H9 (cell line): Measurements from ENCODE around the gene OR1J4. TPM values are rescaled to one million over a fixed set of nuclear protein-coding genes. Genes with fewer than 3 reads are reported as not detected.

Source experiments
- DNase-seq: peaks from one replicate; pipeline ENCODE4 v3.0.0-alpha.2; 2017
- H2AFZ ChIP-seq: one replicate; pipeline ENCODE4 v1.6.1; 2013; ENCODE audit warnings: mild to moderate bottlenecking, low read length, control low read depth, moderate library complexity
- H2AK5ac ChIP-seq: 2 replicates; pipeline ENCODE4 v1.6.1; 2013; ENCODE audit warnings: low read length, control low read depth, mixed read lengths; ENCODE audit not compliant: insufficient read length
- H2BK120ac ChIP-seq: one replicate; pipeline ENCODE4 v1.6.1; 2013; ENCODE audit warnings: low read depth, mild to moderate bottlenecking, low read length, control low read depth, inconsistent platforms; ENCODE audit not compliant: poor library complexity, severe bottlenecking
- H2BK12ac ChIP-seq: 2 replicates; pipeline ENCODE4 v1.6.1; 2013; ENCODE audit warnings: low read length, control low read depth, mixed read lengths, low read depth; ENCODE audit not compliant: insufficient read length
- H2BK15ac ChIP-seq: 2 replicates; pipeline ENCODE4 v1.6.1; 2013; ENCODE audit warnings: low read depth, low read length, control low read depth
- H2BK20ac ChIP-seq: one replicate; pipeline ENCODE4 v1.6.1; 2013; ENCODE audit warnings: low read depth, mild to moderate bottlenecking, low read length, control low read depth, inconsistent platforms; ENCODE audit not compliant: poor library complexity, severe bottlenecking
- H2BK5ac ChIP-seq: 2 replicates; pipeline ENCODE4 v1.6.1; 2013; ENCODE audit warnings: low read length, control low read depth, mixed read lengths; ENCODE audit not compliant: insufficient read length
- H3K14ac ChIP-seq: 2 replicates; pipeline ENCODE4 v1.6.1; 2013; ENCODE audit warnings: low read length, control low read depth; ENCODE audit not compliant: insufficient read depth
- H3K18ac ChIP-seq: 2 replicates; pipeline ENCODE4 v1.6.1; 2013; ENCODE audit warnings: low read depth, mild to moderate bottlenecking, mixed read lengths, low read length, control low read depth; ENCODE audit not compliant: insufficient read length
- H3K23ac ChIP-seq: 2 replicates; pipeline ENCODE4 v1.6.1; 2013; ENCODE audit warnings: low read length, control low read depth, mixed read lengths, low read depth; ENCODE audit not compliant: insufficient read length
- H3K23me2 ChIP-seq: 2 replicates; pipeline ENCODE4 v1.6.1; 2013; ENCODE audit warnings: low read depth, mild to moderate bottlenecking, mixed read lengths, low read length, control low read depth; ENCODE audit not compliant: insufficient read length, poor library complexity, severe bottlenecking
- H3K27ac ChIP-seq: 2 replicates; pipeline ENCODE4 v1.5.1; 2013; ENCODE audit warnings: low read length, control low read depth, mixed read lengths, low read depth; ENCODE audit not compliant: insufficient read length
- H3K27me3 ChIP-seq: 2 replicates; pipeline ENCODE4 v1.6.1; 2013; ENCODE audit warnings: low read length, control low read depth, inconsistent platforms; ENCODE audit not compliant: insufficient read depth
- H3K4ac ChIP-seq: 2 replicates; pipeline ENCODE4 v1.6.1; 2013; ENCODE audit warnings: low read depth, mild to moderate bottlenecking, control low read depth, inconsistent platforms, low read length, moderate library complexity
- H3K4me1 ChIP-seq: 2 replicates; pipeline ENCODE4 v1.6.1; 2013; ENCODE audit warnings: low read length, control low read depth, inconsistent platforms; ENCODE audit not compliant: insufficient read depth
- H3K4me2 ChIP-seq: 2 replicates; pipeline ENCODE4 v1.6.1; 2013; ENCODE audit warnings: low read length, control low read depth, mixed read lengths; ENCODE audit not compliant: insufficient read length, insufficient read depth
- H3K56ac ChIP-seq: 2 replicates; pipeline ENCODE4 v1.6.1; 2013; ENCODE audit warnings: low read depth, mild to moderate bottlenecking, mixed read lengths, low read length, control low read depth; ENCODE audit not compliant: insufficient read length
- H3K79me1 ChIP-seq: 2 replicates; pipeline ENCODE4 v1.6.1; 2013; ENCODE audit warnings: low read depth, mild to moderate bottlenecking, moderate library complexity, low read length, control low read depth, inconsistent platforms; ENCODE audit not compliant: insufficient read depth, poor library complexity, severe bottlenecking
- H3K79me2 ChIP-seq: 2 replicates; pipeline ENCODE4 v1.6.1; 2013; ENCODE audit warnings: low read length, control low read depth, inconsistent platforms; ENCODE audit not compliant: insufficient read depth
- H3K9ac ChIP-seq: 2 replicates; pipeline ENCODE4 v1.6.1; 2013; ENCODE audit warnings: low read length, control low read depth, mixed read lengths; ENCODE audit not compliant: insufficient read length; ENCODE audit errors: extremely low read depth
- H3K9me3 ChIP-seq: one replicate; pipeline ENCODE4 v1.6.1; 2013; ENCODE audit warnings: low read depth, low read length, inconsistent platforms; ENCODE audit not compliant: control insufficient read depth
- H3T11ph ChIP-seq: one replicate; pipeline ENCODE4 v1.6.1; 2013; ENCODE audit warnings: mild to moderate bottlenecking, low read length, control low read depth, inconsistent platforms
- H4K20me1 ChIP-seq: one replicate; pipeline ENCODE4 v1.6.1; 2013; ENCODE audit not compliant: control insufficient read depth, insufficient read length, insufficient read depth
- H4K5ac ChIP-seq: 2 replicates; pipeline ENCODE4 v1.6.1; 2013; ENCODE audit warnings: low read depth, mild to moderate bottlenecking, mixed read lengths, low read length, control low read depth; ENCODE audit not compliant: insufficient read length
- H4K8ac ChIP-seq: replicated peaks from 2 replicates; pipeline ENCODE4 v1.6.1; 2013; ENCODE audit warnings: low read length, control low read depth, mixed read lengths, low read depth; ENCODE audit not compliant: insufficient read length
- H4K91ac ChIP-seq: 2 replicates; pipeline ENCODE4 v1.6.1; 2013; ENCODE audit warnings: low read depth, mild to moderate bottlenecking, moderate library complexity, mixed read lengths, low read length, control low read depth; ENCODE audit not compliant: insufficient read length
- H3K27ac Mint-ChIP-seq, 3 experiments: 2 replicates in 2 of 3; 3 replicates in 1 of 3; pipeline ENCODE4 v1.8.0; 2020 to 2021; ENCODE audit warnings: mixed read lengths in 3 of 3, mild to moderate bottlenecking in 1 of 3, moderate library complexity in 1 of 3
- H3K27me3 Mint-ChIP-seq: 2 replicates; pipeline ENCODE4 v1.8.0; 2021; ENCODE audit warnings: low read depth, mild to moderate bottlenecking, moderate library complexity, mixed read lengths
- H3K36me3 Mint-ChIP-seq, 3 experiments: 2 replicates in 2 of 3; 3 replicates in 1 of 3; pipeline ENCODE4 v1.8.0; 2020 to 2021; ENCODE audit warnings: low read depth in 3 of 3, mixed read lengths in 3 of 3; ENCODE audit not compliant: insufficient read depth in 1 of 3
- H3K4me1 Mint-ChIP-seq, 2 experiments: 2 replicates each; pipeline ENCODE4 v1.8.0; 2020; ENCODE audit warnings: mixed read lengths in 2 of 2
- H3K4me3 Mint-ChIP-seq, 2 experiments: 2 replicates in 1 of 2; 3 replicates in 1 of 2; pipeline ENCODE4 v1.8.0; 2020 to 2021; ENCODE audit warnings: mild to moderate bottlenecking in 2 of 2, mixed read lengths in 2 of 2, moderate library complexity in 1 of 2
- H3K9me3 Mint-ChIP-seq, 2 experiments: 2 replicates in 1 of 2; 3 replicates in 1 of 2; pipeline ENCODE4 v1.8.0; 2020; ENCODE audit warnings: mild to moderate bottlenecking in 2 of 2, mixed read lengths in 2 of 2, moderate library complexity in 1 of 2
- WGBS: extraction: QIAGEN DNeasy Blood & Tissue Kit; methylation state at CpG from one replicate; pipeline ENCODE4 v1.1.7; 2013; ENCODE audit warnings: missing lambda C conversion rate, low lambda C conversion rate, mixed read lengths; ENCODE audit not compliant: insufficient read length; ENCODE audit errors: extremely low coverage; 5-methylcytosine and 5-hydroxymethylcytosine counted together
- total RNA-seq: library from RNA; stranded (reverse); gene quantifications from 2 replicates; pipeline ENCODE4 v1.2.1, GENCODE V29; 2021
- TF ChIP-seq, protein P1 (sequence below): fragments of 200-600 bp; sonication (generic); conservative IDR thresholded peaks from 3 replicates; pipeline ENCODE4 v1.8.0; 2021; ENCODE audit warnings: antibody characterized with exemption, mild to moderate bottlenecking

The OR1J4 gene
- total RNA-seq, 1 experiment from 2014 or later, result not detected

DNA sequence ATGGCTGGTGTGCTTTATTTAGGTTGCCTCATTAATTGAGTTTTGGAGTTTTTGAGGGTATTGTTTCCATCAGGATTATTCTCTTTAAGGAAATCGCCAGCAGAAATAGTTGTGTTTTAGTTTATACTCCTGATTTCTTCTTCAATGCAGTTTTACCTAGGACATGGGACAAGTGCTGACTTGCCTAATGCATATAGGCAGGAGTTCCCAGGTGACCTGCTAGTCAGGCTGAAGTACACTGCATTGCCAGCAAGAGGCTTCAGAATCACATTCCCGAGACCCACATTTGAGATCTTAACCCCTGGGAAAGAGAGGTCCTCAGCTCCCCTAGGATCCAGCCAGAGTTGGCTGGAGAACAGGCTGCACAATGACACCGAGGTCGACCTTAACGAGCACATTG, 32.4 kb downstream of the OR1J4 start:
- Mint-ChIP-seq H3K4me3 (no peak overlapping the region), H3K9me3 (peaks cover 84 to 90% of the 10 kb centered on the region in 2 experiments), H3K27me3 (no peaks in the 10 kb centered on the region; the same call in none of the 2 replicates), H3K4me1 (no peaks in the 10 kb centered on the region), H3K27ac (no peak overlapping the region), H3K36me3 (peaks cover 0 to 35% (median 5%) of the 10 kb centered on the region in 3 experiments; a peak in 5 of 7 replicates)
- no peaks in the 10 kb centered on the region for H3K23me2 ChIP-seq
- H2BK12ac ChIP-seq, result no peak overlapping the region
- no peak overlapping the region for H2BK120ac ChIP-seq
- H3K23ac ChIP-seq, result no peak overlapping the region
- no peak overlapping the region for H2AK5ac ChIP-seq
- no peaks in the 10 kb centered on the region for H3K27me3 ChIP-seq
- H3K9ac ChIP-seq, result no peak overlapping the region
- H2BK20ac ChIP-seq, result no peak overlapping the region
- H3K79me2 ChIP-seq, result no peaks in the 10 kb centered on the region
- no peak overlapping the region for H3K4ac ChIP-seq
- H2AFZ ChIP-seq, result no peak overlapping the region
- H3K56ac ChIP-seq, result no peak overlapping the region
- H3K18ac ChIP-seq, result no peak overlapping the region
- H4K20me1 ChIP-seq, result no peaks in the 10 kb centered on the region
- no peaks in the 10 kb centered on the region for H3K79me1 ChIP-seq
- TF ChIP-seq, protein P1, sequence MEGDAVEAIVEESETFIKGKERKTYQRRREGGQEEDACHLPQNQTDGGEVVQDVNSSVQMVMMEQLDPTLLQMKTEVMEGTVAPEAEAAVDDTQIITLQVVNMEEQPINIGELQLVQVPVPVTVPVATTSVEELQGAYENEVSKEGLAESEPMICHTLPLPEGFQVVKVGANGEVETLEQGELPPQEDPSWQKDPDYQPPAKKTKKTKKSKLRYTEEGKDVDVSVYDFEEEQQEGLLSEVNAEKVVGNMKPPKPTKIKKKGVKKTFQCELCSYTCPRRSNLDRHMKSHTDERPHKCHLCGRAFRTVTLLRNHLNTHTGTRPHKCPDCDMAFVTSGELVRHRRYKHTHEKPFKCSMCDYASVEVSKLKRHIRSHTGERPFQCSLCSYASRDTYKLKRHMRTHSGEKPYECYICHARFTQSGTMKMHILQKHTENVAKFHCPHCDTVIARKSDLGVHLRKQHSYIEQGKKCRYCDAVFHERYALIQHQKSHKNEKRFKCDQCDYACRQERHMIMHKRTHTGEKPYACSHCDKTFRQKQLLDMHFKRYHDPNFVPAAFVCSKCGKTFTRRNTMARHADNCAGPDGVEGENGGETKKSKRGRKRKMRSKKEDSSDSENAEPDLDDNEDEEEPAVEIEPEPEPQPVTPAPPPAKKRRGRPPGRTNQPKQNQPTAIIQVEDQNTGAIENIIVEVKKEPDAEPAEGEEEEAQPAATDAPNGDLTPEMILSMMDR, result no peak
- no CpG with 5 or more reads among the region's 5 CpGs for WGBS
- no peaks in the 10 kb centered on the region for H3K4me1 ChIP-seq
- H3K27ac ChIP-seq, result no peak overlapping the region
- H2BK15ac ChIP-seq, result no peak overlapping the region
- DNase-seq, result no peak
- H3K4me2 ChIP-seq, result no peak overlapping the region
- H3K9me3 ChIP-seq, result peaks cover 40% of the 10 kb centered on the region
- no peak overlapping the region for H2BK5ac ChIP-seq
- no peak overlapping the region for H4K8ac ChIP-seq
- H4K91ac ChIP-seq, result no peak overlapping the region
- H4K5ac ChIP-seq, result no peak overlapping the region
- H3T11ph ChIP-seq, result no peak overlapping the region
- H3K14ac ChIP-seq, result no peak overlapping the region
